ENCODE data around the gene RNF125. TPM values are rescaled to one million over a fixed set of nuclear protein-coding genes. Genes with fewer than 3 reads are reported as not detected.
"Not testable (repeated sequence)": the region's sequence is repeated elsewhere in the genome, so short reads cannot be mapped to it uniquely, and the experiment has no call there.

The RNF125 gene
- polyA plus RNA-seq, 2 of the 4 experiments (the other 2 are of a cell fraction) = 0.14 to 0.30 TPM

- no peaks in the 10 kb centered on the region for H3K4me1 ChIP-seq
- whole genome bisulfite sequencing (ENCODE audit: missing lambda C conversion rate) = 53% methylated on average over 3 of the region's 5 CpGs
- H3K4me3 ChIP-seq = no peak overlapping the region
- no peak overlapping the region for H3K27ac ChIP-seq
- H3K9me3 ChIP-seq = no peaks in the 10 kb centered on the region
- ChIA-PET CTCF (no interaction called here), POLR2A (no interaction called here)
- no peak for ATAC-seq
- no peak for DNase-seq (ENCODE audit: low read depth in 1 of 2, low spot score in 1 of 2)
- FAIRE-seq = no peak
- TF ChIP-seq BCL3 (IDR thresholded peaks at IDR 0.05) (no peak), ZSCAN20 (CRISPR knock-in tag; IDR thresholded peaks at IDR 0.05) (no peak), MYC (IDR thresholded peaks at IDR 0.05; ENCODE audit: borderline replicate concordance, low read length) (no peak), HOXB5 (CRISPR knock-in tag; IDR thresholded peaks at IDR 0.05) (no peak), KDM5A (IDR thresholded peaks at IDR 0.05) (no peak), NFE2L2 (conservative IDR thresholded peaks at IDR 0.05; ENCODE audit: low read length) (no peak), TFCP2L1 (CRISPR knock-in tag; IDR thresholded peaks at IDR 0.05) (no peak), RCOR1 (IDR thresholded peaks at IDR 0.05; ENCODE audit: low read depth, low read length) (no peak), NR3C1 (IDR thresholded peaks at IDR 0.05) (no peak), ZNF302 (CRISPR knock-in tag; IDR thresholded peaks at IDR 0.05) (no peak), RNF2 (IDR thresholded peaks at IDR 0.05; ENCODE audit: borderline replicate concordance, low read depth) (no peak), HEYL (CRISPR knock-in tag; IDR thresholded peaks at IDR 0.05) (no peak), FOSB (CRISPR knock-in tag; IDR thresholded peaks at IDR 0.05) (no peak)
- TF ChIP-seq, protein P1, sequence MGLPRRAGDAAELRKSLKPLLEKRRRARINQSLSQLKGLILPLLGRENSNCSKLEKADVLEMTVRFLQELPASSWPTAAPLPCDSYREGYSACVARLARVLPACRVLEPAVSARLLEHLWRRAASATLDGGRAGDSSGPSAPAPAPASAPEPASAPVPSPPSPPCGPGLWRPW (IDR thresholded peaks at IDR 0.05) = no peak
- TF ChIP-seq, protein P2, sequence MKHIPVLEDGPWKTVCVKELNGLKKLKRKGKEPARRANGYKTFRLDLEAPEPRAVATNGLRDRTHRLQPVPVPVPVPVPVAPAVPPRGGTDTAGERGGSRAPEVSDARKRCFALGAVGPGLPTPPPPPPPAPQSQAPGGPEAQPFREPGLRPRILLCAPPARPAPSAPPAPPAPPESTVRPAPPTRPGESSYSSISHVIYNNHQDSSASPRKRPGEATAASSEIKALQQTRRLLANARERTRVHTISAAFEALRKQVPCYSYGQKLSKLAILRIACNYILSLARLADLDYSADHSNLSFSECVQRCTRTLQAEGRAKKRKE (CRISPR knock-in tag; IDR thresholded peaks at IDR 0.05; ENCODE audit: low read depth) = no peak
- TF ChIP-seq, protein P3, sequence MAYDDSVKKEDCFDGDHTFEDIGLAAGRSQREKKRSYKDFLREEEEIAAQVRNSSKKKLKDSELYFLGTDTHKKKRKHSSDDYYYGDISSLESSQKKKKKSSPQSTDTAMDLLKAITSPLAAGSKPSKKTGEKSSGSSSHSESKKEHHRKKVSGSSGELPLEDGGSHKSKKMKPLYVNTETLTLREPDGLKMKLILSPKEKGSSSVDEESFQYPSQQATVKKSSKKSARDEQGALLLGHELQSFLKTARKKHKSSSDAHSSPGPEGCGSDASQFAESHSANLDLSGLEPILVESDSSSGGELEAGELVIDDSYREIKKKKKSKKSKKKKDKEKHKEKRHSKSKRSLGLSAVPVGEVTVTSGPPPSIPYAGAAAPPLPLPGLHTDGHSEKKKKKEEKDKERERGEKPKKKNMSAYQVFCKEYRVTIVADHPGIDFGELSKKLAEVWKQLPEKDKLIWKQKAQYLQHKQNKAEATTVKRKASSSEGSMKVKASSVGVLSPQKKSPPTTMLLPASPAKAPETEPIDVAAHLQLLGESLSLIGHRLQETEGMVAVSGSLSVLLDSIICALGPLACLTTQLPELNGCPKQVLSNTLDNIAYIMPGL (CRISPR knock-in tag; IDR thresholded peaks at IDR 0.05; ENCODE audit: borderline replicate concordance) = no peak
- TF ChIP-seq, protein P4, sequence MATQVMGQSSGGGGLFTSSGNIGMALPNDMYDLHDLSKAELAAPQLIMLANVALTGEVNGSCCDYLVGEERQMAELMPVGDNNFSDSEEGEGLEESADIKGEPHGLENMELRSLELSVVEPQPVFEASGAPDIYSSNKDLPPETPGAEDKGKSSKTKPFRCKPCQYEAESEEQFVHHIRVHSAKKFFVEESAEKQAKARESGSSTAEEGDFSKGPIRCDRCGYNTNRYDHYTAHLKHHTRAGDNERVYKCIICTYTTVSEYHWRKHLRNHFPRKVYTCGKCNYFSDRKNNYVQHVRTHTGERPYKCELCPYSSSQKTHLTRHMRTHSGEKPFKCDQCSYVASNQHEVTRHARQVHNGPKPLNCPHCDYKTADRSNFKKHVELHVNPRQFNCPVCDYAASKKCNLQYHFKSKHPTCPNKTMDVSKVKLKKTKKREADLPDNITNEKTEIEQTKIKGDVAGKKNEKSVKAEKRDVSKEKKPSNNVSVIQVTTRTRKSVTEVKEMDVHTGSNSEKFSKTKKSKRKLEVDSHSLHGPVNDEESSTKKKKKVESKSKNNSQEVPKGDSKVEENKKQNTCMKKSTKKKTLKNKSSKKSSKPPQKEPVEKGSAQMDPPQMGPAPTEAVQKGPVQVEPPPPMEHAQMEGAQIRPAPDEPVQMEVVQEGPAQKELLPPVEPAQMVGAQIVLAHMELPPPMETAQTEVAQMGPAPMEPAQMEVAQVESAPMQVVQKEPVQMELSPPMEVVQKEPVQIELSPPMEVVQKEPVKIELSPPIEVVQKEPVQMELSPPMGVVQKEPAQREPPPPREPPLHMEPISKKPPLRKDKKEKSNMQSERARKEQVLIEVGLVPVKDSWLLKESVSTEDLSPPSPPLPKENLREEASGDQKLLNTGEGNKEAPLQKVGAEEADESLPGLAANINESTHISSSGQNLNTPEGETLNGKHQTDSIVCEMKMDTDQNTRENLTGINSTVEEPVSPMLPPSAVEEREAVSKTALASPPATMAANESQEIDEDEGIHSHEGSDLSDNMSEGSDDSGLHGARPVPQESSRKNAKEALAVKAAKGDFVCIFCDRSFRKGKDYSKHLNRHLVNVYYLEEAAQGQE (IDR thresholded peaks at IDR 0.05) = no peak
- TF ChIP-seq, protein P5, sequence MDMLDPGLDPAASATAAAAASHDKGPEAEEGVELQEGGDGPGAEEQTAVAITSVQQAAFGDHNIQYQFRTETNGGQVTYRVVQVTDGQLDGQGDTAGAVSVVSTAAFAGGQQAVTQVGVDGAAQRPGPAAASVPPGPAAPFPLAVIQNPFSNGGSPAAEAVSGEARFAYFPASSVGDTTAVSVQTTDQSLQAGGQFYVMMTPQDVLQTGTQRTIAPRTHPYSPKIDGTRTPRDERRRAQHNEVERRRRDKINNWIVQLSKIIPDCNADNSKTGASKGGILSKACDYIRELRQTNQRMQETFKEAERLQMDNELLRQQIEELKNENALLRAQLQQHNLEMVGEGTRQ (IDR thresholded peaks at IDR 0.05) = no peak
- TF ChIP-seq, protein P6, sequence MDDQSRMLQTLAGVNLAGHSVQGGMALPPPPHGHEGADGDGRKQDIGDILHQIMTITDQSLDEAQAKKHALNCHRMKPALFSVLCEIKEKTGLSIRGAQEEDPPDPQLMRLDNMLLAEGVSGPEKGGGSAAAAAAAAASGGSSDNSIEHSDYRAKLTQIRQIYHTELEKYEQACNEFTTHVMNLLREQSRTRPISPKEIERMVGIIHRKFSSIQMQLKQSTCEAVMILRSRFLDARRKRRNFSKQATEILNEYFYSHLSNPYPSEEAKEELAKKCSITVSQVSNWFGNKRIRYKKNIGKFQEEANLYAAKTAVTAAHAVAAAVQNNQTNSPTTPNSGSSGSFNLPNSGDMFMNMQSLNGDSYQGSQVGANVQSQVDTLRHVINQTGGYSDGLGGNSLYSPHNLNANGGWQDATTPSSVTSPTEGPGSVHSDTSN (IDR thresholded peaks at IDR 0.05) = no peak
- H3K4me2 ChIP-seq = no peak overlapping the region
Measured at GRCh38 chr18:31998880-31999412, 19.7 kb upstream of the RNF125 start.

GRCh38 chr18:32001141-32001540 is 17.5 kb upstream of the RNF125 start:
- H3K9me3 ChIP-seq; H3K27ac ChIP-seq; FAIRE-seq; H3K4me2 ChIP-seq; DNase-seq (ENCODE audit: low read depth in 1 of 2, low spot score in 1 of 2); H3K4me1 ChIP-seq; CTCF ChIA-PET; POLR2A ChIA-PET; H3K4me3 ChIP-seq; ATAC-seq: not testable (repeated sequence)
- 64% methylated on average over 7 of the region's 7 CpGs for WGBS (ENCODE audit: missing lambda C conversion rate)

DNA sequence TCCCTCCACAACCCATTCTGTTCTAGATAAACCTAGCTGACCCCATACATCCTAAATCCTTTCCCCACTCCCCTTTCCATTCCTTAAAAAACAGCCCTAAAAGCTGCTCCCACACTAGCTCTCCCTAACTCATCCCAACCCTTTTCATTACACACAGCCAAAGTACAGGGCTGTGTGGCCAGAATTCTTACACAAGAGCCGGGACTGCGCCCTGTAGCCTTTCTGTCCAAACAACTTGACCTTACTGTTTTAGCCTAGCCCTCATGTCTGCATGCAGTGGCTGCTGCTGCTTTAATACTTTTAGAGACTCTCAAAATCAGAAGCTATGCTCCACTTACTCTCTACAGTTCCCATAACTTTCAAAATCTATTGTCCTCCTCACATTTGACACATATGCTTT is 14.8 kb upstream of the RNF125 start:
- H3K4me2 ChIP-seq; H3K9me3 ChIP-seq; POLR2A ChIA-PET; H3K27ac ChIP-seq; ATAC-seq; H3K4me3 ChIP-seq; DNase-seq (ENCODE audit: low read depth in 1 of 2, low spot score in 1 of 2); CTCF ChIA-PET; H3K4me1 ChIP-seq; FAIRE-seq: not testable (repeated sequence)
- 56% methylated on average over 2 of the region's 2 CpGs for WGBS (ENCODE audit: missing lambda C conversion rate)
